ENCODE data around the gene DDR1.
"Not testable (repeated sequence)": the region's sequence is repeated elsewhere in the genome, so short reads cannot be mapped to it uniquely, and the experiment has no call there.

Gene DDR1

GRCh38 chr6:30861257-30862048 lies 22.9 kb upstream of the DDR1 start:
- TF ChIP-seq ARNTL (CRISPR knock-in tag; IDR thresholded peaks at IDR 0.05; ENCODE audit: borderline replicate concordance, low read depth), result no peak
- TF ChIP-seq GLIS3 (CRISPR knock-in tag; IDR thresholded peaks at IDR 0.05), result no peak
- no peak for TF ChIP-seq ZNF70 (CRISPR knock-in tag; IDR thresholded peaks at IDR 0.05)
- no peak for TF ChIP-seq SNAI2 (CRISPR knock-in tag; IDR thresholded peaks at IDR 0.05)
- no peak for TF ChIP-seq ZNF8 (CRISPR knock-in tag; IDR thresholded peaks at IDR 0.05)
- TF ChIP-seq ZFP3 (CRISPR knock-in tag; IDR thresholded peaks at IDR 0.05), result no peak
- no peak for TF ChIP-seq OSR1 (CRISPR knock-in tag; IDR thresholded peaks at IDR 0.05)
- no peak for TF ChIP-seq PPARA (CRISPR knock-in tag; IDR thresholded peaks at IDR 0.05; ENCODE audit: borderline replicate concordance)
- no peak for TF ChIP-seq RARB (CRISPR knock-in tag; IDR thresholded peaks at IDR 0.05)
- ATAC-seq, result no peak

GRCh38 chr6:30862156-30862875 lies 22.0 kb upstream of the DDR1 start:
- ATAC-seq, result no peak

GRCh38 chr6:30864325-30864724 lies 20.0 kb upstream of the DDR1 start:
- TF ChIP-seq PPARA (CRISPR knock-in tag; IDR thresholded peaks at IDR 0.05; ENCODE audit: borderline replicate concordance) (no peak), POU6F1 (CRISPR knock-in tag; IDR thresholded peaks at IDR 0.05; ENCODE audit: borderline replicate concordance, low read depth) (no peak), TSHZ2 (CRISPR knock-in tag; IDR thresholded peaks at IDR 0.05) (no peak), TCF4 (CRISPR knock-in tag; IDR thresholded peaks at IDR 0.05; ENCODE audit: borderline replicate concordance) (no peak), SNAI2 (CRISPR knock-in tag; IDR thresholded peaks at IDR 0.05) (no peak), ZFP30 (CRISPR knock-in tag; IDR thresholded peaks at IDR 0.05) (no peak), ZC3H10 (CRISPR knock-in tag; IDR thresholded peaks at IDR 0.05) (no peak), RARB (CRISPR knock-in tag; IDR thresholded peaks at IDR 0.05) (no peak), ZNF70 (CRISPR knock-in tag; IDR thresholded peaks at IDR 0.05) (no peak), ARNTL (CRISPR knock-in tag; IDR thresholded peaks at IDR 0.05; ENCODE audit: borderline replicate concordance, low read depth) (no peak)
- ATAC-seq, result no peak

More at GRCh38 chr6:30862156-30862875, 22.0 kb upstream of the DDR1 start:
- TF ChIP-seq ISL1 (CRISPR knock-in tag; IDR thresholded peaks at IDR 0.05) (no peak), ZNF8 (CRISPR knock-in tag; IDR thresholded peaks at IDR 0.05) (no peak)

GRCh38 chr6:30869241-30869749 lies 15.0 kb upstream of the DDR1 start:
- not testable (repeated sequence) for ATAC-seq

- no peak for ATAC-seq
- TF ChIP-seq ZNF8 (CRISPR knock-in tag; IDR thresholded peaks at IDR 0.05) (no peak), CREB5 (CRISPR knock-in tag; IDR thresholded peaks at IDR 0.05; ENCODE audit: low read depth) (no peak), ISL1 (CRISPR knock-in tag; IDR thresholded peaks at IDR 0.05) (no peak), ZC3H10 (CRISPR knock-in tag; IDR thresholded peaks at IDR 0.05) (no peak), TCF4 (CRISPR knock-in tag; IDR thresholded peaks at IDR 0.05; ENCODE audit: borderline replicate concordance) (no peak), ZNF565 (CRISPR knock-in tag; conservative IDR thresholded peaks at IDR 0.05; ENCODE audit: low read depth) (no peak), PPARA (CRISPR knock-in tag; IDR thresholded peaks at IDR 0.05; ENCODE audit: borderline replicate concordance) (no peak), PATZ1 (CRISPR knock-in tag; IDR thresholded peaks at IDR 0.05; ENCODE audit: borderline replicate concordance) (no peak)
Measured at GRCh38 chr6:30870546-30870945, 13.8 kb upstream of the DDR1 start.
